HL-60 (cell line): ENCODE results near the gene NLK.

Experiments used
- CTCF ChIP-seq: IDR thresholded peaks from one replicate; pipeline ENCODE4 v1.5.1; 2011; ENCODE audit warnings: low read length, control low read depth, inconsistent platforms; ENCODE audit not compliant: insufficient read depth
- SPI1 ChIP-seq: IDR thresholded peaks from 2 replicates; pipeline ENCODE4 v1.6.1; 2012; ENCODE audit warnings: low read depth, mild to moderate bottlenecking, borderline replicate concordance

DNA sequence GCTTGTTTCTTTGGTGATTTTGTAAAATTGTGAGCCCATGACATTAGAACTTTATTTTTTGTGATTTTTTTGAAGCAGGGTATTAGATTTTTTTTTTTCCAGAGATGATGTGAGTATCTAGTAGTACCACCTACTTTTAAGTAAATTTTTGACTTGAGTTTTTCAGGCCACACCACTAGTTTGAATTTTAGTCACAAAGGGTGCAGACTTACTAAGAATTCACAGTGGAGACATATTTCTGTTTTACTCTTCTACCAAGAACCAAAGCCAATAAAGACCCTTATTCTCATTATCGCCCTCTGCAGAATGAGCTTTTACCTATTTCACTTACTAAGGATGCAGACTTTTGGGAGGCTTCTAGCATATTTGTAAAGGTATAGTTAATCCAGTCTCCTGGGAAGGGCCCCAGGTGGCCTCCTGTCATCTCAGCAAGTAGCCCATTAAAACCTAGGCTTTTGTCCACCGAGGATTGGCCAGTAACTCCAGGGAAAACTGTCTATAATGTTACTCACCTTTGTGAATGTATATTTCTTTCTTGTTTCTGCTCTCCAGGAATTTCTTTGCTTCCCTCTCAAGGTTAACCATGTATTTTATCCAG, 30.6 kb downstream of the NLK start:
- no peak for TF ChIP-seq CTCF
- TF ChIP-seq SPI1 = no peak
